H9 (cell line): ENCODE measurements around the gene CYTH4. TPM values are rescaled to one million over a fixed set of nuclear protein-coding genes. Genes with fewer than 3 reads are reported as not detected.

ENCODE experiments used
- DNase-seq: peaks from one replicate; pipeline ENCODE4 v3.0.0-alpha.2; 2017
- H2AFZ ChIP-seq: one replicate; pipeline ENCODE4 v1.6.1; 2013; ENCODE audit warnings: mild to moderate bottlenecking, low read length, control low read depth, moderate library complexity
- H2AK5ac ChIP-seq: 2 replicates; pipeline ENCODE4 v1.6.1; 2013; ENCODE audit warnings: low read length, control low read depth, mixed read lengths; ENCODE audit not compliant: insufficient read length
- H2BK120ac ChIP-seq: one replicate; pipeline ENCODE4 v1.6.1; 2013; ENCODE audit warnings: low read depth, mild to moderate bottlenecking, low read length, control low read depth, inconsistent platforms; ENCODE audit not compliant: poor library complexity, severe bottlenecking
- H2BK12ac ChIP-seq: 2 replicates; pipeline ENCODE4 v1.6.1; 2013; ENCODE audit warnings: low read length, control low read depth, mixed read lengths, low read depth; ENCODE audit not compliant: insufficient read length
- H2BK15ac ChIP-seq: 2 replicates; pipeline ENCODE4 v1.6.1; 2013; ENCODE audit warnings: low read depth, low read length, control low read depth
- H2BK20ac ChIP-seq: one replicate; pipeline ENCODE4 v1.6.1; 2013; ENCODE audit warnings: low read depth, mild to moderate bottlenecking, low read length, control low read depth, inconsistent platforms; ENCODE audit not compliant: poor library complexity, severe bottlenecking
- H2BK5ac ChIP-seq: 2 replicates; pipeline ENCODE4 v1.6.1; 2013; ENCODE audit warnings: low read length, control low read depth, mixed read lengths; ENCODE audit not compliant: insufficient read length
- H3K14ac ChIP-seq: 2 replicates; pipeline ENCODE4 v1.6.1; 2013; ENCODE audit warnings: low read length, control low read depth; ENCODE audit not compliant: insufficient read depth
- H3K18ac ChIP-seq: 2 replicates; pipeline ENCODE4 v1.6.1; 2013; ENCODE audit warnings: low read depth, mild to moderate bottlenecking, mixed read lengths, low read length, control low read depth; ENCODE audit not compliant: insufficient read length
- H3K23ac ChIP-seq: 2 replicates; pipeline ENCODE4 v1.6.1; 2013; ENCODE audit warnings: low read length, control low read depth, mixed read lengths, low read depth; ENCODE audit not compliant: insufficient read length
- H3K23me2 ChIP-seq: 2 replicates; pipeline ENCODE4 v1.6.1; 2013; ENCODE audit warnings: low read depth, mild to moderate bottlenecking, mixed read lengths, low read length, control low read depth; ENCODE audit not compliant: insufficient read length, poor library complexity, severe bottlenecking
- H3K27ac ChIP-seq: 2 replicates; pipeline ENCODE4 v1.5.1; 2013; ENCODE audit warnings: low read length, control low read depth, mixed read lengths, low read depth; ENCODE audit not compliant: insufficient read length
- H3K27me3 ChIP-seq: 2 replicates; pipeline ENCODE4 v1.6.1; 2013; ENCODE audit warnings: low read length, control low read depth, inconsistent platforms; ENCODE audit not compliant: insufficient read depth
- H3K4ac ChIP-seq: 2 replicates; pipeline ENCODE4 v1.6.1; 2013; ENCODE audit warnings: low read depth, mild to moderate bottlenecking, control low read depth, inconsistent platforms, low read length, moderate library complexity
- H3K4me1 ChIP-seq: 2 replicates; pipeline ENCODE4 v1.6.1; 2013; ENCODE audit warnings: low read length, control low read depth, inconsistent platforms; ENCODE audit not compliant: insufficient read depth
- H3K4me2 ChIP-seq: 2 replicates; pipeline ENCODE4 v1.6.1; 2013; ENCODE audit warnings: low read length, control low read depth, mixed read lengths; ENCODE audit not compliant: insufficient read length, insufficient read depth
- H3K56ac ChIP-seq: 2 replicates; pipeline ENCODE4 v1.6.1; 2013; ENCODE audit warnings: low read depth, mild to moderate bottlenecking, mixed read lengths, low read length, control low read depth; ENCODE audit not compliant: insufficient read length
- H3K79me1 ChIP-seq: 2 replicates; pipeline ENCODE4 v1.6.1; 2013; ENCODE audit warnings: low read depth, mild to moderate bottlenecking, moderate library complexity, low read length, control low read depth, inconsistent platforms; ENCODE audit not compliant: insufficient read depth, poor library complexity, severe bottlenecking
- H3K79me2 ChIP-seq: 2 replicates; pipeline ENCODE4 v1.6.1; 2013; ENCODE audit warnings: low read length, control low read depth, inconsistent platforms; ENCODE audit not compliant: insufficient read depth
- H3K9ac ChIP-seq: 2 replicates; pipeline ENCODE4 v1.6.1; 2013; ENCODE audit warnings: low read length, control low read depth, mixed read lengths; ENCODE audit not compliant: insufficient read length; ENCODE audit errors: extremely low read depth
- H3K9me3 ChIP-seq: one replicate; pipeline ENCODE4 v1.6.1; 2013; ENCODE audit warnings: low read depth, low read length, inconsistent platforms; ENCODE audit not compliant: control insufficient read depth
- H3T11ph ChIP-seq: one replicate; pipeline ENCODE4 v1.6.1; 2013; ENCODE audit warnings: mild to moderate bottlenecking, low read length, control low read depth, inconsistent platforms
- H4K20me1 ChIP-seq: one replicate; pipeline ENCODE4 v1.6.1; 2013; ENCODE audit not compliant: control insufficient read depth, insufficient read length, insufficient read depth
- H4K5ac ChIP-seq: 2 replicates; pipeline ENCODE4 v1.6.1; 2013; ENCODE audit warnings: low read depth, mild to moderate bottlenecking, mixed read lengths, low read length, control low read depth; ENCODE audit not compliant: insufficient read length
- H4K8ac ChIP-seq: replicated peaks from 2 replicates; pipeline ENCODE4 v1.6.1; 2013; ENCODE audit warnings: low read length, control low read depth, mixed read lengths, low read depth; ENCODE audit not compliant: insufficient read length
- H4K91ac ChIP-seq: 2 replicates; pipeline ENCODE4 v1.6.1; 2013; ENCODE audit warnings: low read depth, mild to moderate bottlenecking, moderate library complexity, mixed read lengths, low read length, control low read depth; ENCODE audit not compliant: insufficient read length
- H3K27ac Mint-ChIP-seq, 3 experiments: 2 replicates in 2 of 3; 3 replicates in 1 of 3; pipeline ENCODE4 v1.8.0; 2020 to 2021; ENCODE audit warnings: mixed read lengths in 3 of 3, mild to moderate bottlenecking in 1 of 3, moderate library complexity in 1 of 3
- H3K27me3 Mint-ChIP-seq: 2 replicates; pipeline ENCODE4 v1.8.0; 2021; ENCODE audit warnings: low read depth, mild to moderate bottlenecking, moderate library complexity, mixed read lengths
- H3K36me3 Mint-ChIP-seq, 3 experiments: 2 replicates in 2 of 3; 3 replicates in 1 of 3; pipeline ENCODE4 v1.8.0; 2020 to 2021; ENCODE audit warnings: low read depth in 3 of 3, mixed read lengths in 3 of 3; ENCODE audit not compliant: insufficient read depth in 1 of 3
- H3K4me1 Mint-ChIP-seq, 2 experiments: 2 replicates each; pipeline ENCODE4 v1.8.0; 2020; ENCODE audit warnings: mixed read lengths in 2 of 2
- H3K4me3 Mint-ChIP-seq, 2 experiments: 2 replicates in 1 of 2; 3 replicates in 1 of 2; pipeline ENCODE4 v1.8.0; 2020 to 2021; ENCODE audit warnings: mild to moderate bottlenecking in 2 of 2, mixed read lengths in 2 of 2, moderate library complexity in 1 of 2
- H3K9me3 Mint-ChIP-seq, 2 experiments: 2 replicates in 1 of 2; 3 replicates in 1 of 2; pipeline ENCODE4 v1.8.0; 2020; ENCODE audit warnings: mild to moderate bottlenecking in 2 of 2, mixed read lengths in 2 of 2, moderate library complexity in 1 of 2
- CTCF ChIP-seq: fragments of 200-600 bp; sonication (generic); conservative IDR thresholded peaks from 3 replicates; pipeline ENCODE4 v1.8.0; 2021; ENCODE audit warnings: antibody characterized with exemption, mild to moderate bottlenecking
- WGBS: extraction: QIAGEN DNeasy Blood & Tissue Kit; methylation state at CpG from one replicate; pipeline ENCODE4 v1.1.7; 2013; ENCODE audit warnings: missing lambda C conversion rate, low lambda C conversion rate, mixed read lengths; ENCODE audit not compliant: insufficient read length; ENCODE audit errors: extremely low coverage; 5-methylcytosine and 5-hydroxymethylcytosine counted together
- total RNA-seq: library from RNA; stranded (reverse); gene quantifications from 2 replicates; pipeline ENCODE4 v1.2.1, GENCODE V29; 2021

CYTH4 gene
- total RNA-seq, 1 experiment from 2014 or later: not detected

- WGBS: no CpG with 5 or more reads among the region's 10 CpGs
Measured at GRCh38 chr22:37357446-37358075, 75.3 kb downstream of the CYTH4 start.

More at GRCh38 chr22:37357446-37358075, 75.3 kb downstream of the CYTH4 start:
- Mint-ChIP-seq H3K27me3 (peaks cover 47% of the 10 kb centered on the region), H3K36me3 (no peaks in the 10 kb centered on the region), H3K27ac (0 out of 7 replicates have a peak overlapping the region, but pooled peaks of 1 of the 3 experiments have one; percentile 11), H3K9me3 (no peaks in the 10 kb centered on the region), H3K4me1 (peaks cover 14 to 40% of the 10 kb centered on the region in 2 experiments), H3K4me3 (no peak overlapping the region; a peak in 1 of 5 replicates)
- no peak overlapping the region for H3K18ac ChIP-seq
- no peak overlapping the region for H2BK5ac ChIP-seq
- H3K4me1 ChIP-seq: no peaks in the 10 kb centered on the region
- H3K14ac ChIP-seq: no peak overlapping the region
- no peaks in the 10 kb centered on the region for H3K79me1 ChIP-seq
- H2BK120ac ChIP-seq: no peak overlapping the region
- no peaks in the 10 kb centered on the region for H3K79me2 ChIP-seq
- no peaks in the 10 kb centered on the region for H4K20me1 ChIP-seq
- no peak overlapping the region for H3K4ac ChIP-seq
- H3K9me3 ChIP-seq: no peaks in the 10 kb centered on the region
- H2AFZ ChIP-seq: no peak overlapping the region
- H4K5ac ChIP-seq: no peak overlapping the region
- no peak overlapping the region for H3K56ac ChIP-seq
- no peak overlapping the region for H2BK12ac ChIP-seq
- H4K8ac ChIP-seq: no peak overlapping the region
- H2BK20ac ChIP-seq: no peak overlapping the region
- no peak overlapping the region for H2BK15ac ChIP-seq
- TF ChIP-seq CTCF: no peak
- no peaks in the 10 kb centered on the region for H3K23me2 ChIP-seq
- no peak overlapping the region for H3K23ac ChIP-seq
- no peak overlapping the region for H3T11ph ChIP-seq
- H3K27ac ChIP-seq: no peak overlapping the region
- H3K9ac ChIP-seq: no peak overlapping the region
- no peak overlapping the region for H4K91ac ChIP-seq
- DNase-seq: no peak
- no peaks in the 10 kb centered on the region for H3K27me3 ChIP-seq
- H2AK5ac ChIP-seq: no peak overlapping the region
- H3K4me2 ChIP-seq: no peak overlapping the region
